HG03442 (cell line): ENCODE results near the gene CASK.
A peak's percentile ranks its signal among the peaks of the same experiment; 100 is the strongest.
"Not testable (repeated sequence)": the region's sequence is repeated elsewhere in the genome, so short reads cannot be mapped to it uniquely, and the experiment has no call there.

ENCODE experiments used
- ATAC-seq: cut with Tn5 transposase; IDR thresholded peaks from one replicate; pipeline ENCODE4 v1.9.1; 2021; ENCODE audit warnings: mild to moderate bottlenecking, moderate library complexity; ENCODE audit not compliant: unreplicated experiment

CASK gene

DNA sequence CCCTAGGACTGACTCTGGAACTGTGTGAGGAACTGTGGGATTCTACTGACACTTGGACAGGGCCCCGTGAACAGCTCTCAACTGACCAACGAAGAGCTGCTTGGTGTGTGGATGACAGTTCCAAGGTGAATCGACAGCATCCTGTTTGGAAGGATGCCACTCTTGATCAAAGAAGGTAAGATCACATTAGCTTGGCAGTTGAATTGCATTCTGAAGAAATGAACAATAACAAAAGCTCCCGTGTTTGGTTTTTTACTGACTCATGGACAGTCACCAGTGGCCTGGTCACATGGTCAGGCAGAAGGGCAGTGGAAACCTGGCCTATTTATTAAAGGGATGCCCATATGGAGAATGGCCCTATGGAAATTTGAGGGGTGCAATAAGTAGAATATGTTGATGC is 267.7 kb downstream of the CASK start:
- no peak for ATAC-seq

GRCh38 chrX:41655101-41655500 is 268.3 kb downstream of the CASK start:
- ATAC-seq = no peak

DNA sequence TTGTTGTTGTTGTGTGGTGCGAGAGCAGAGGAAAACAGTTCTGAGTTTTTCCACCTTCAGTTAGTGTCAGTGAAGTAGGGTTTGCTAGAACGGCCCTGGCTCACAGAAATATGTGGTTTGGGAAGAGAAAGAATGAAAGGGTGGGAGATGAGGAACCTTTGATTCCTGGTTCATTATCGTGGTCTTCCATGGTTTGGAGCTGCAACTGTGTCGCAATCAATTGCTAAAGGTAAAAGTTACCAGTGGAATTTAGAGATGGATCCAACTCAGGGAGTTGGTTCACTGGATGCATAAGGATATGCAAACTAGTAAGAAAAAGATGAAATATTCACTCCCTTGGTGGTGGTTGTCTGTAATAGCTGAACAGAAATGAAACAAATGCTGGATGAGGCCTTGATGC is 270.2 kb downstream of the CASK start:
- no peak for ATAC-seq

GRCh38 chrX:41646201-41646600 is 277.2 kb downstream of the CASK start:
- not testable (repeated sequence) for ATAC-seq

GRCh38 chrX:41634284-41634683 is 289.1 kb downstream of the CASK start:
- no peak for ATAC-seq

DNA sequence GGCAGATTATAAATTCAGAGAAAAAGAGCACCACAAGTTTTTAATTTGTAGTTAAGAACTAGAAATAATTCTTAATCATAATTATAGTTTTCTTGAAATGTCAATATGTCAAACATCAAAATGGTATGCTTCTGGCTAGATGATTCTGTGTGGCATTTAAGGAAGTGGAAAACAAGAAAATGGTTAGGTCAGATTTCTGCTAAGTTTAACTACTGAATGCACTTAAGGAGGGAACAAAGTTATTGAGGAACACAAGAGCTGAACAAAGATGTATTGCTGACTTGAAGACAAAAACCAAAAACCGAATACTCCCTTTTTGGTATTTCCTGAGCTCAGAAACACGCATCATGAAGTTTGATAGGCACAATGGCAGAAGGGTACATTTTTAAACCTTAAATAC is 293.3 kb downstream of the CASK start:
- no peak for ATAC-seq

GRCh38 chrX:41629539-41629938 is 293.8 kb downstream of the CASK start:
- ATAC-seq = no peak

- no peak for ATAC-seq
These were observed 302.1 kb downstream of the CASK start for GRCh38 chrX:41621222-41621723.

- no peak for ATAC-seq
These were observed 304.1 kb downstream of the CASK start for GRCh38 chrX:41619221-41619620.

DNA sequence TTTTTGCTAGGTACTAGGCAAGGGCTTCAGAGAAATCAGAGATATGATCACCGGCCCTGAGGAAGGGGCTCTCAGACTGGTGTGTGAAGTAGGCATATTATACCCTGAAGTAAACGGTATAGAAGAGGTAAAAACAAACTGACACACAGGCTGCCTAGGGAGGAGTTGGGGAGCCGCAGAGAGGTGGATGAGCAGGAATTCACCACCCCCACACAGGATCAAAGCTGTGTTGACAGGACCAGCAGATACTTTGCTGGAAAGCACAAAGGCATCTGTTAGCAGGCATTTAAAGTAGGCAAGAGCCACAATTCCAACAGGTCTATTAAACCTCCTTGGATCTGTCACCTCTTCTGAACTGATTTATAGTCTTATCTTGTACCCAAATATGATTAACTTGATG is 306.4 kb downstream of the CASK start:
- no peak for ATAC-seq

GRCh38 chrX:41616255-41616654 is 307.1 kb downstream of the CASK start:
- no peak for ATAC-seq

GRCh38 chrX:41608244-41608643 is 315.1 kb downstream of the CASK start:
- no peak for ATAC-seq

GRCh38 chrX:41607264-41607832 is 316.0 kb downstream of the CASK start:
- ATAC-seq = no peak

- not testable (repeated sequence) for ATAC-seq
These were observed 317.3 kb downstream of the CASK start for GRCh38 chrX:41606057-41606456.

- ATAC-seq = no peak
These were observed 318.4 kb downstream of the CASK start for GRCh38 chrX:41604766-41605543.

DNA sequence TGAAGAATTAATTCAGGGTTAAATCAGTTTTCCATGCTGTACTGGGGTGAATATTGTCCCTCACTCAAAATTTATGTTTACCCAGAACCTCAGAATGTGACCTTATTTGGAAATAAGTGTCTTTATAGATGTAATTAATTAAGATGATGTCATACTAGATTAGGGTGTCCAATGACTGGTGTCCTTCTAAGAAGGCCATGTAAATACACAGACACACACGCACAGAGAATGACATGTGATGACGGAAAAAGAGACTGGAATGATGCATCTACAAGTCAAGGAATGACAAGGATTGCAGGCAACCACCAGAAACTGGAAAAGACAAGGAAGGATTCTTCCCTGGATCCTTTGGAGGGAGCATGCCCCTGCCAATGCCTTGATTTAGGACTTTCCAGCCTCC is 319.2 kb downstream of the CASK start:
- ATAC-seq = no peak

DNA sequence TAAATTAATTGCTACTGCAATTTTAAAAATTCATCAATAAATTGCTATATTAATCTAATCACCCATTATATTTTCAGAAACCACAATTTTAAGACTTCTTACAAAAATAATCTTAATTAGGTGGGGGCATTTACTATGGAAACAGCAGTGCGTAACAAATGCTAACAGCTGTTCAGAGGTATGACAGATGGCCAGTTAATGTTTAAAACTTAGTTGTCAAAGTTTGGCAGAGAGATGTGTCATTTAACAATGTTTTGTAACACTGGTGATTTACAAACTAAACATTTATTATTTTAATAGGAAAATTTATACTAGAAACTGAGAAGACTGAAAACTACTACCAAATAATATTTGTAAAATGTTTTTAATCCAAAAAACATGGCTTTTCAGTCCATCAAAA is 319.8 kb downstream of the CASK start:
- no peak for ATAC-seq

DNA sequence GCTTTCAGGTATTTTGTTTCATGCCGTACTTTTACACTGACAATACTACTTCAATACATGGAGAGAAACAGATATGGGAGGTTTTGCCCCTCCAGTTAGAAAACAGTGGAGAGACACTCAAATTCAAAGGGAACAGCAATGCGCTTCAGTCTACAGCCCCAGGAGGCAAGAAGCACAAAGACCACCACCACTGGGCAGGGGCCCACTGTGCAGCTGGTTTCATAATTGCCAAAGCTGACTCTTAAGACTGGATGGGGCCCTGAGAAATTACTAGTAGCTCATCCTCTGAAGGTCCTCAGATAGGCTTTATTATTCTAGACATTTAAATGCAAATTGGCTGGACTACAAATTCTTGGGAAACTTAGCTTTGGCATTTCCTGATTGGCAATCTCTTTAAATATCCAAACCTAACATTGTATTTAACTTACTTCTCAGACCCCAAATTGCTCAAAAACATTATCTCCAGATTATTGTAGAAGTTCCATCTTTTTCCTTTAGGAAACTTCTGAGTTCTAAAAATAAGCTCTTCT is 320.5 kb downstream of the CASK start:
- no peak for ATAC-seq

- no peak for ATAC-seq
These were observed 323.1 kb downstream of the CASK start for GRCh38 chrX:41600291-41600690.

DNA sequence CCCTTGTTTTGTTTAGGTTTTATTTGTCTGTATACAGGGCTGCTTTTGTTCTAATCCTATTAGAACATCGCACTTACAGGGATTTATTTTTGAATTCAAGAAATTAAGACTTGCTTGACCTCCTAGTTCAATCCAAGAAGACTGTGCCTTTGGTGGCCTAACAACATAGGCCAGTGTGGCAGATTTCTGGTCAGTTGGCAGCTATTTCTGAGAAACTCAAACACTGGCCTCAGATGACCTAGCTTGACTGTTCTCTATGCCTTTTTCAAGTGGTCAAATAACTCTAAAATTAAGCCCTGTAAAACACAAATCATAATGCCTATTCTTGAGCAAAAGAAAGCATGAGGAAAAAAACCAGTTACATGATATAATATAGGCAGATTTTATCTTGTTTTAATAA is 323.8 kb downstream of the CASK start:
- ATAC-seq = no peak

GRCh38 chrX:41596596-41596995 is 326.8 kb downstream of the CASK start:
- peak; percentile 100 for ATAC-seq

DNA sequence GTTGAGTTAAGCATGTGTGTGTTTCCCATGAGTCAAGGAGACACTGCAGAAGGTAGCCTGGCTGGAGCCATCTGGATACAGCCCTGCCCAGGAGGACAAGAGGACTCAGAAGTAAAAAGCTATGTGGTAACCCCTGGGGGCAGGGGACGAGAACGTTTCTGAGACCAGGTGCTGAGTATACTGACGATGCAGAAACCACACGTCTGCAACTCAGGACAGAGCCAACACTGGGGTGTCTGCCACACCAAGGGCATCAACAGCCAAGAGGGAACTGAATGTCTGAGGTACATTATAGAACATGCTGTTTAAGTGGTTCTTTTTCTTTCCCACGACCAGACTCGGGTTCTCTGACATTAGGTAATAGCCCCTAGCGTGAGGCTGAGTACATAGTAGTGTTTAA is 328.7 kb downstream of the CASK start:
- ATAC-seq = no peak
